Astrocyte (in vitro differentiated cells and primary cell): Measurements from ENCODE around the gene STARD13. TPM values are rescaled to one million over a fixed set of nuclear protein-coding genes. Genes with fewer than 3 reads are reported as not detected.

Experiments
- DNase-seq: peaks from one replicate; pipeline ENCODE4 v3.0.0-alpha.2; 2010; ENCODE audit warnings: low read depth
- FAIRE-seq: peaks from 2 replicates; lab custom pipeline; 2011; peaks lifted over from hg19 to GRCh38; lab: Jason Lieb, UNC
- H2AFZ ChIP-seq: 2 replicates; pipeline ENCODE4 v1.6.0; 2012; ENCODE audit warnings: low read depth, low read length, inconsistent platforms
- H3K27ac ChIP-seq: 2 replicates; pipeline ENCODE4 v1.5.1; 2011; ENCODE audit warnings: low read depth, low read length, inconsistent platforms
- H3K27me3 ChIP-seq: 2 replicates; pipeline ENCODE4 v1.6.0; 2011; ENCODE audit warnings: low read length, inconsistent platforms; ENCODE audit not compliant: insufficient read depth
- H3K36me3 ChIP-seq: 2 replicates; pipeline ENCODE4 v1.5.1; 2011; ENCODE audit warnings: low read length, inconsistent platforms; ENCODE audit not compliant: insufficient read depth
- H3K4me1 ChIP-seq: 2 replicates; pipeline ENCODE4 v1.5.1; 2011; ENCODE audit warnings: low read length, inconsistent platforms; ENCODE audit not compliant: insufficient read depth
- H3K4me2 ChIP-seq: 2 replicates; pipeline ENCODE4 v1.6.0; 2012; ENCODE audit warnings: low read length, inconsistent platforms
- H3K4me3 ChIP-seq: 2 replicates; pipeline ENCODE4 v1.5.1; 2011; ENCODE audit warnings: low read depth, mild to moderate bottlenecking, low read length, inconsistent platforms; ENCODE audit not compliant: insufficient read depth
- H3K79me2 ChIP-seq: 2 replicates; pipeline ENCODE4 v1.6.0; 2012; ENCODE audit warnings: mild to moderate bottlenecking, low read length, inconsistent platforms; ENCODE audit not compliant: insufficient read depth
- H3K9ac ChIP-seq: 2 replicates; pipeline ENCODE4 v1.6.0; 2012; ENCODE audit warnings: mild to moderate bottlenecking, low read length, inconsistent platforms
- H3K9me3 ChIP-seq: 2 replicates; pipeline ENCODE4 v1.5.1; 2012; ENCODE audit warnings: low read depth, mild to moderate bottlenecking, low read length, inconsistent platforms; ENCODE audit not compliant: insufficient read depth
- H4K20me1 ChIP-seq: 2 replicates; pipeline ENCODE4 v1.6.0; 2012; ENCODE audit warnings: low read length, inconsistent platforms; ENCODE audit not compliant: insufficient read depth
- H3K27ac Mint-ChIP-seq: one replicate; pipeline ENCODE4 v1.8.0; 2021; ENCODE audit warnings: mild to moderate bottlenecking, mixed read lengths; ENCODE audit not compliant: unreplicated experiment
- H3K27me3 Mint-ChIP-seq: one replicate; pipeline ENCODE4 v1.8.0; 2021; ENCODE audit warnings: low read depth, mixed read lengths; ENCODE audit not compliant: unreplicated experiment
- H3K36me3 Mint-ChIP-seq: one replicate; pipeline ENCODE4 v1.8.0; 2021; ENCODE audit warnings: low read depth, mixed read lengths; ENCODE audit not compliant: unreplicated experiment
- H3K4me1 Mint-ChIP-seq: one replicate; pipeline ENCODE4 v1.8.0; 2021; ENCODE audit warnings: low read depth, mixed read lengths; ENCODE audit not compliant: unreplicated experiment
- H3K4me3 Mint-ChIP-seq: one replicate; pipeline ENCODE4 v1.8.0; 2021; ENCODE audit warnings: mild to moderate bottlenecking, moderate library complexity, mixed read lengths; ENCODE audit not compliant: unreplicated experiment
- H3K9me3 Mint-ChIP-seq: one replicate; pipeline ENCODE4 v1.8.0; 2021; ENCODE audit warnings: mild to moderate bottlenecking, mixed read lengths; ENCODE audit not compliant: unreplicated experiment
- EZH2 ChIP-seq: IDR thresholded peaks from 2 replicates; pipeline ENCODE4 v1.6.1; 2012; ENCODE audit warnings: mild to moderate bottlenecking, low read length, inconsistent platforms; ENCODE audit not compliant: insufficient read depth
- total RNA-seq: library from RNA; stranded (reverse); gene quantifications from 2 replicates; pipeline ENCODE4 v1.2.1, GENCODE V29; 2021
- TF ChIP-seq, protein P1 (sequence below): IDR thresholded peaks from 2 replicates; pipeline ENCODE4 v1.5.1; 2011; ENCODE audit warnings: low read depth, mild to moderate bottlenecking, inconsistent platforms, low read length, moderate library complexity; ENCODE audit not compliant: insufficient read depth

STARD13 gene
- total RNA-seq, 1 donor from 2014 or later: 30.1 TPM

DNA sequence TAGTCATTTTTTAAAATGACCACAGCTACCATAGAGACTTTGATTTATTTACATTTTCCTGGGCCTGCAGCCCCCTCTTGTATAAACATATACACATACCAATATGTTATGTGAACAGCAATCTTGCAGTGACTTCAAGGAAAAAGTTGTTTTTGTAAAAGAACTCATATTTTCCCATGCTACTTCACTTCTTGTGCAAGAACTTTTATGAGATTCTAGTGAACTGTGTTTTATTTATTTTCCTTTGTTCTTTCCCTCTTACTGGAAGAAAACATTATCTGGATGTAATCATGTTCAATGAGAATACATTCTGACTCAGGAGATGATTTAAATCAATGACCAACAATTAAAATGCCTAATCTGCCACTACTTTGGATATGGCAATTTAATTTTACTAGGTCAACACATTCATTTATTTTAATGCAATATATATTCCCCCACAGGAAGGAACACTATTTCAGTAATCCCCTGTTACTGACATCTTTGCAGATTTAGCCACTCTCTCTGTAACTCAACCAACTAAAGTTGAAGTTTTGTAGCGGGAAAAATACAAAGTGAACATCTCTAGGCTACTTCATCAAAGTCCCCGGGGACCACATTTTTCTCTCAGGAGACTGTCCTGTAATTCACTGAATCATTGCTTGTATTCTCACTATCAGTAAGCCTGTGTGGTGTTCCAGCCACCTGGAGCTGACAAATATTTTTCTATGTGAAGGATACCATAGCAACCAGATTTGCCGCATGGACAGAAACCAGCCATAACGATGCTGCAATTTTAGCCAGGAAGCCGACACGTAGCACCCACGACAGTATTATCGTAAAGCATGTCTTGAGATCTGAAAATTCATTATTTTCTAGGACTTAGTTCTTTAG lies 90.5 kb downstream of the STARD13 start:
- H3K4me1 Mint-ChIP-seq: peaks cover 30% of the 10 kb centered on the region
- no peaks in the 10 kb centered on the region for H3K9me3 ChIP-seq
- peak overlapping the region; percentile 99 for H3K27ac ChIP-seq
- H3K79me2 ChIP-seq: peaks cover 92% of the 10 kb centered on the region
- H3K9me3 Mint-ChIP-seq: no peaks in the 10 kb centered on the region
- no peak for TF ChIP-seq EZH2
- TF ChIP-seq, protein P1, sequence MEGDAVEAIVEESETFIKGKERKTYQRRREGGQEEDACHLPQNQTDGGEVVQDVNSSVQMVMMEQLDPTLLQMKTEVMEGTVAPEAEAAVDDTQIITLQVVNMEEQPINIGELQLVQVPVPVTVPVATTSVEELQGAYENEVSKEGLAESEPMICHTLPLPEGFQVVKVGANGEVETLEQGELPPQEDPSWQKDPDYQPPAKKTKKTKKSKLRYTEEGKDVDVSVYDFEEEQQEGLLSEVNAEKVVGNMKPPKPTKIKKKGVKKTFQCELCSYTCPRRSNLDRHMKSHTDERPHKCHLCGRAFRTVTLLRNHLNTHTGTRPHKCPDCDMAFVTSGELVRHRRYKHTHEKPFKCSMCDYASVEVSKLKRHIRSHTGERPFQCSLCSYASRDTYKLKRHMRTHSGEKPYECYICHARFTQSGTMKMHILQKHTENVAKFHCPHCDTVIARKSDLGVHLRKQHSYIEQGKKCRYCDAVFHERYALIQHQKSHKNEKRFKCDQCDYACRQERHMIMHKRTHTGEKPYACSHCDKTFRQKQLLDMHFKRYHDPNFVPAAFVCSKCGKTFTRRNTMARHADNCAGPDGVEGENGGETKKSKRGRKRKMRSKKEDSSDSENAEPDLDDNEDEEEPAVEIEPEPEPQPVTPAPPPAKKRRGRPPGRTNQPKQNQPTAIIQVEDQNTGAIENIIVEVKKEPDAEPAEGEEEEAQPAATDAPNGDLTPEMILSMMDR: no peak
- no peak overlapping the region for H2AFZ ChIP-seq
- H3K27me3 ChIP-seq: no peaks in the 10 kb centered on the region
- H3K27ac Mint-ChIP-seq: peak overlapping the region; percentile 66
- H3K36me3 Mint-ChIP-seq: no peaks in the 10 kb centered on the region
- no peaks in the 10 kb centered on the region for H3K36me3 ChIP-seq
- peaks cover 46% of the 10 kb centered on the region for H3K4me1 ChIP-seq
- no peak for FAIRE-seq
- no peaks in the 10 kb centered on the region for H3K27me3 Mint-ChIP-seq
- H3K4me2 ChIP-seq: peak overlapping the region; percentile 69
- no peak overlapping the region for H3K4me3 Mint-ChIP-seq
- H3K4me3 ChIP-seq: peak overlapping the region; percentile 22
- DNase-seq: peak; percentile 95
- no peaks in the 10 kb centered on the region for H4K20me1 ChIP-seq
- H3K9ac ChIP-seq: peak overlapping the region; percentile 88

DNA sequence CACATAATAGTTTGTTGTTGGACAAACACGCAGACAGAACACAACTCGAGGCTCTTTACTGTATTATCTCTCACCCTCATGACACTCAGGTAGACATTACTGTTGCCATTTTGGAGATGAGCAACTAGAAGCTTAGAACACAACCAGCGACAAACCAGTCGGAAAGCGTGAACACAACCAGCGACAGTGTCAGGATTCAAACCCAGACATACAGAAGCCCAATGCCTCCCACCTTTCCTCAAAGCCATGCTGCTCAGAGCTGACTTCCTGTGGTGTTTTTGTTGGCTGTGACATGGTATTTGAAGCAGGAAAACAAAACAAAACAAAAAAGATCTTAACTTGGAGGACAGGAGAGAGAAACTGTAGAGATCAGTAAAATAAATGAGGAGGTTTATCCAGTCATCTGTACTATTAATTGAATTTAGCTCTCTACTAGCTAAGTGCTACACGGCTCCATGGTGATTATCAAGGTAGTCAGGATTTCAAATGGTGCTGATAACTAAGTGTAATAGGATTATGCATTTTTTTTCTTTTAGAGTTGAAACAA lies 92.1 kb downstream of the STARD13 start:
- Mint-ChIP-seq H3K9me3 (no peaks in the 10 kb centered on the region), H3K36me3 (no peaks in the 10 kb centered on the region), H3K27ac (peak overlapping the region; percentile 2), H3K4me3 (no peak overlapping the region), H3K4me1 (peaks cover 30% of the 10 kb centered on the region), H3K27me3 (no peaks in the 10 kb centered on the region)
- no peaks in the 10 kb centered on the region for H3K9me3 ChIP-seq
- TF ChIP-seq, protein P1: no peak
- TF ChIP-seq EZH2: no peak
- DNase-seq (peak; percentile 75), FAIRE-seq (peak; percentile 85)
- peaks cover 87% of the 10 kb centered on the region for H3K79me2 ChIP-seq
- peaks cover 49% of the 10 kb centered on the region for H3K4me1 ChIP-seq
- H3K27me3 ChIP-seq: no peaks in the 10 kb centered on the region
- H3K4me3 ChIP-seq: no peak overlapping the region
- no peaks in the 10 kb centered on the region for H3K36me3 ChIP-seq
- peak overlapping the region; percentile 40 for H3K4me2 ChIP-seq
- no peak overlapping the region for H2AFZ ChIP-seq
- H3K27ac ChIP-seq: peak overlapping the region; percentile 99
- H3K9ac ChIP-seq: peak overlapping the region; percentile 88
- H4K20me1 ChIP-seq: no peaks in the 10 kb centered on the region
